NCI-H187 (cell line): ENCODE results near the gene MOB3A.
"Not testable (repeated sequence)": the region's sequence is repeated elsewhere in the genome, so short reads cannot be mapped to it uniquely, and the experiment has no call there.

Experiments
- DNase-seq, 2 experiments: peaks; one replicate each; lab custom pipeline; 2025; lab: John Stamatoyannopoulos, UW

The MOB3A gene

GRCh38 chr19:2096034-2096479, at the start of gene MOB3A:
Gene MOB3A (minus strand): TSS chr19:2096326. CDS start chr19:2078560, 17,766 bp downstream.
- DNase-seq = peak; percentile 89 to 93

- DNase-seq = no peak
These were observed 49.7 kb upstream of the MOB3A start for GRCh38 chr19:2145831-2146241.

DNA sequence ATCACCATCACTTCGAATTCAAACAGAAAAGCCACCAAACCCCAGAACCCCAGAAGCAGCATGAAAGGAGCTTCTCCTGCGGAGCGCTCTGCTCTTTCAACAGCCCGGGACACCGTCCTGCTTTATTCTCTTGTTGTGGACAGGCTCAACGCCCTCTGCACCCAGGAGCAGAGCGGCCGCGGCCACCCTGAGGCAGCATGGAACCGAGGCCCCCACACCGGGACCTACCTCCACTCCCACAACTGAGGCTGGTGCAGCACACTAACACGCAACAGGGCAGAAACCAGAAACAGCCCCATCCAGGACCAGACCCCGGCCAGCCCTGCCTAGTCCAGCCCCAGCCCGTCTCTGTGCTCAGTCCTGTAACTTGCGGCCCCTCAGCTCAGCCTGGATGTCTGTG, 48.1 kb upstream of the MOB3A start:
- DNase-seq = no peak

- DNase-seq = no peak
These were observed 46.2 kb upstream of the MOB3A start for GRCh38 chr19:2142173-2142829.

GRCh38 chr19:2140138-2140569, 44.0 kb upstream of the MOB3A start:
- no peak for DNase-seq

GRCh38 chr19:2139385-2140137, 43.4 kb upstream of the MOB3A start:
- DNase-seq = no peak

DNA sequence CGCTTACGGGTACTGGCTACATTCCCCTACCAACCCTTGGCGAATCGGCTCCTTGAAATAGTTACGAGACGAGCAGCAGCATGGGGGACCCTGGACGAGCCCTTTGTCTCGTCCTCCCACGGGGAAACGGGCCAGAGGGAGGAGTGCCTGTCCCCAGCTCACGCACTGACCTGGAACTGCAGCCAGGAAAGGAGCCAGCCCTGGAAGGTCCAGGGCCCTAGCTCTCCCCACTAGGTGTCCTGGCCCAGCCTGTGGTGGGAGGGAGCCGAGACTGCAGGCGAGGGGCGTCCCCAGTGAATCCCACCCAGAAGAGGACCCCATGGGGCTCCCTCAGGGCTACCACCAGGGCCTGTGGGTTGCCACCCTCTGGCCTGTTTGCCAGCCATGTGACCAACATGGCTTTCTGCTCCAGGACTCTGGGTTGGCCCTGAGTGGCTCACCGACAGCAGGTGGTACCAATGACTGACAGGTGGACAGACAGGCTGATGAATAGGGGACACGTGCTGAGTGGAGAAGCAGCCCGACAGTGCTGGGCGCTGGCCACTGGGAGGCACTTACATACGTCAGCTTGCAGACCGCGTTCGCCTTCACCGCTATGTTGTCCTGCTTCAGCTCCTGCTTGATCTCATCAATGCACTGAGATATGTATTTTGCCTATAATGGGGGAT, 42.1 kb upstream of the MOB3A start:
- DNase-seq = no peak

- no peak for DNase-seq
These were observed 40.7 kb upstream of the MOB3A start for GRCh38 chr19:2136796-2137195.

GRCh38 chr19:2135474-2136402, 39.6 kb upstream of the MOB3A start:
- no peak for DNase-seq

DNA sequence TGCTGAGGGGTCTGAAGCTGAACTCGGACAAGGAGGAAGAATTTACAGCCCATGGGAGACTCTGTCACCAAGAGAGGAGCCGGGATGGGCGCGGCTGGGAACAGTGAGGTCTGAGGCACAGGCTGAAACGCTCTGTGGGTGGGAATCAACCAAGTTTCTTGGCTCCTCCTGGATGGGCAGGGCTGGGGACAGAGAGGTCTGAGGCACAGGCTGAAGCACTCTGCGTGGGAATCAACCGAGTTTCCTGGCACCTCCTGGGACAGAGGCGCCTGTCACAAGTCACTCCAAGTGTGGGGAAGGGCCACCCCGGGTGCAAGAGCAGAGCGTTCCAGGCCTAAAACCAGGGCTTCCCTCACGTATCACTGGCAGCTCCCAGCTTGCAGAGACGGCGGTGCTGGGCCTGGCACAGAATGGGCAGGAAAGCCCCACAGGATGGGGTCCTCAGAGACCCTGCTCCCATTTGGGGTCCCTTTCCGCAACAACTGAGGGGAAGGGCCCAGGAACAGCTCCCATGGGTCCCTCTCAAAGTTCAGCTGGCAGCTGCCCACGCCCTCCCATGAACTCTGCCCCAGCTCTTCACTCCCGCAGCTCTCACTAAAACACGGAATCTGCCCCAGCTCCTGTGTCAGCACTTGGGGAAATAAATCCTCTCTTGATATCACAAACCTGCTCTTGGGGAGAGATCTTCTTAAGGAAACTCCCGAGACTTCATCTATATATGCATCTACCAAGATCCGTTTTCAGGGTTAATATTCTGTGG, 36.8 kb upstream of the MOB3A start:
- no peak for DNase-seq

- no peak for DNase-seq
These were observed 36.1 kb upstream of the MOB3A start for GRCh38 chr19:2132191-2132590.

DNA sequence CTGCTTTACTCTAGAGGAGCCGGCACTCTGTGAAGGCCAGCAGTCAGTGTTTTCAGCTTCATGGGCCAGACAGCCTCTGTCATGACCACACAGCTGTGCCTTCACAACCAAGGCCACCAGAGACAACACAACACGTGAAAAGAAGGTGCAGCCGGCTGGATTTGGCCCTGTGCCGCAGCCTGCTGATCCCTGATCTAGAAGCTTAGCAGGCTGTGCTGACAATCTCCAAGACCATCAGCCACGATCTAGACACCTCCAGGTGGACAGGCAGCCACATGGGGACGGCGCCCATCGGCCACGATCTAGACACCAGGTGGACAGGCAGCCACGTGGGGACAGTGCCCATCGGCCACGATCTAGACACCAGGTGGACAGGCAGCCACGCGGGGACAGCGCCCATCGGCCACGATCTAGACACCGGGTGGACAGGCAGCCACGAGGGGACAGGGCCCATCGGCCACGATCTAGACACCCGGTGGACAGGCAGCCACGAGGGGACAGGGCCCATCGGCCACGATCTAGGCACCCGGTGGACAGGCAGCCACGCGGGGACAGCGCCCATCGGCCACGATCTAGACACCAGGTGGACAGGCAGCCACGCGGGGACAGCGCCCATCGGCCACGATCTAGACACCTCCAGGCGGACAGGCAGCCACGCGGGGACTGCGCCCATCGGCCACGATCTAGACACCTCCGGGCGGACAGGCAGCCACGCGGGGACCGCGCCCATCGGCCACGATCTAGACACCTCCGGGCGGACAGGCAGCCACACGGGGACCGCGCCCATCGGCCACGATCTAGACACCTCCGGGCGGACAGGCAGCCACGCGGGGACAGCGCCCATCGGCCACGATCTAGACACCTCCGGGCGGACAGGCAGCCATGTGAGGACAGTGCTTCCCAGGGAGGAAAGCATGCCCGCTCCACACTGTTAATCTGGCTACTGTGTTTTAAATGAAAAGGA, 35.2 kb upstream of the MOB3A start:
- DNase-seq = not testable (repeated sequence)

- no peak for DNase-seq
These were observed 34.0 kb upstream of the MOB3A start for GRCh38 chr19:2129892-2130770.

GRCh38 chr19:2129486-2129885, 33.4 kb upstream of the MOB3A start:
- DNase-seq = no peak

DNA sequence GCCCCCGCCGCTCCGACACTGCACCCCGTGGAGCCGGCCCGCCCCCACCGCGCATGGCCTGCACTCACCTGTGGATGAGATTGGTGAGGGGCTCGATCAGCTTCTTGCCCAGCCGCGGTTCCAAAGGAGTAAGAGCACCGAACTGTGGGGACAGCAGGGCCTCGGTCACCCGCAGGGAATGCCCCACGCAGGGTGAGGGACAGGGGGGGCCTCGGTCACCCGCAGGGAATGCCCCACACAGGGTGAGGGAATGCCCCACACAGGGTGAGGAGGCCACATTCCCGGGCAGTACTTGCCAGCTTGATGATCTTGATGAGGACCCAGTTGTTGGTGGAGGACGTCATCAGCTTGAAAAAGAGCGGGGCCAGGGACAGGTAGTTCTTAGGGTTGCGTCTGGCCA, 32.9 kb upstream of the MOB3A start:
- no peak for DNase-seq

DNA sequence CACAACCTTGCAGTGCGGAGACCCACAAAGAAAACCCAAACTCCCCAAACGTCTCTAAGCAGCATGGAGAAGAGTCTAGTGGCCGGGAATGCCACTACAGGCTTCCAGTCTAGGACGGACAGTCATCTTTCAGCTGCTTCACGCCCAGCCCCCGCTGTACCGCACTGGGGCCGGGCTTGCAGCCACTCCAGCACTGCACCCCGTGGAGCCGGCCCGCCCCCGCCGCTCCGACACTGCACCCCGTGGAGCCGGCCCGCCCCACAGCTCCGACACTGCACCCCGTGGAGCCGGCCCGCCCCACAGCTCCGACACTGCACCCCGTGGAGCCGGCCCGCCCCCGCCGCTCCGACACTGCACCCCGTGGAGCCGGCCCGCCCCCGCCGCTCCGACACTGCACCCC, 32.1 kb upstream of the MOB3A start:
- not testable (repeated sequence) for DNase-seq

GRCh38 chr19:2127758-2128157, 31.6 kb upstream of the MOB3A start:
- no peak for DNase-seq

GRCh38 chr19:2126879-2127518, 30.9 kb upstream of the MOB3A start:
- DNase-seq = no peak
